ENCODE measurements around the gene UNKL. TPM values are rescaled to one million over a fixed set of nuclear protein-coding genes. Genes with fewer than 3 reads are reported as not detected.
"Not testable (repeated sequence)": the region's sequence is repeated elsewhere in the genome, so short reads cannot be mapped to it uniquely, and the experiment has no call there.

Gene UNKL
- total and polyA plus RNA-seq, 2 experiments from 2014 or later, result 6.1 to 13.0 TPM

DNA sequence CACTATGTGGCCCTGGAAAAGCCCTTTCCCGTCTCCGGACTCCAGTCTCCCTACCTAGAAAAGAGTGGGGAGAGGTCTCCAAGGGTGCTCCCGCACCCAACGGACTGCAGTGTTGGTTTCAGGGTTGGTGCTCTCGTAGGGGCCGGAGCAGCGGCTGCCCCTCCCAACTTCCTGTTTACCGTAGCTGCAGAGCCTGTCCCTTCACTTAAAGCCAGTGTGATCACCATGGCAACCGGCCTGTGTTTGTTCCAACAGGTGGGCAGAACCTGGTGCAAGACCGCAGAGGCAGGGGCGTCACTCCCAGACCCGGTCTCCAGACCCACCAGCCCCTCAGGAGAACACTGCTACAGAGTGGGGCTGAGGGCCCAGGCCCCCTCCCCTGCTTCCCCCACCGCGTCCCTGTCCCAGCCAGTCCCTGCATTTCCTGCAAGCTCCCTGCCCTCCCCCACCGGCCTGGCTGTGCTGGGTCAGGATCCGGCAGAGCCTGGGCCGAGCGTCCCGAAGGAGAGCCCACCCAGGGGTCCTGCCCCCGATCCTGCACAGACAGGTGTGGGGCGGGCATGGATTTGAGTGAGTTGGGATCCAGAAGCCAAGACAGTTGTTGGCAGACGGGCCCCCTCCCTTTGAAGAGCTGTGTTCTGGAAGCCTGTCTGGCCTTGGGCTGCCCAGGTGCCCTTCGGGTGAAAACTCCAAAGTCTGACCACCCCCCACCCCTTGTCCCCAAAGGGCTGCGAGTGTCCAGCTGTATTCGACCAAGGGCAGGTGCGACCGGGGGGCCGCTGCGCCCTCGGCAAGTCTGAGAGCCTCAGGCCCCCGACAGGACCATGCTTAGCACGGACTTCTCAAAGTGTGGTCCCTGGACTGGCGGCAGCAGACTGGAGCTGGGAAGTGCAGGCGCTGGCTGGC is 82.5 kb downstream of the UNKL start:
- Histone ChIP-seq H3K79me2 (ENCODE audit: insufficient read depth) (no peaks in the 10 kb centered on the region), H3K4me2 (ENCODE audit: unreplicated experiment) (no peak overlapping the region), H3K27ac (no peak overlapping the region), H4K20me1 (ENCODE audit: insufficient read depth) (no peaks in the 10 kb centered on the region), H2AFZ (no peak overlapping the region), H3K36me3 (ENCODE audit: low read depth) (no peaks in the 10 kb centered on the region), H3K4me1 (ENCODE audit: insufficient read depth) (no peaks in the 10 kb centered on the region), H3K4me3 (no peak overlapping the region), H3K9me3 (ENCODE audit: low read depth) (no peaks in the 10 kb centered on the region), H3F3A (ENCODE audit: insufficient read depth) (no peaks in the 10 kb centered on the region), H3K9me2 (ENCODE audit: insufficient read depth) (no peaks in the 10 kb centered on the region), H3K9ac (no peak overlapping the region), H3K27me3 (replicated peaks; ENCODE audit: insufficient read depth) (peaks cover 36% of the 10 kb centered on the region)
- peak; percentile 63 for DNase-seq
- in situ Hi-C loops (cut with MboI), result no loop called here
- 3 to 4% methylated on average over 34 of the region's 34 CpGs for WGBS, 2 experiments (ENCODE audit: low coverage in 1 of 2, low lambda C conversion rate in 2 of 2, missing lambda C conversion rate in 2 of 2)
- TF ChIP-seq EZH2 (IDR thresholded peaks at IDR 0.05; ENCODE audit: insufficient read depth, poor library complexity, severe bottlenecking), result peak; percentile 80
- 0 out of 2 replicates have a peak, but pooled peaks have one; percentile 23 for TF ChIP-seq EZH2phosphoT487 (IDR thresholded peaks at IDR 0.05; ENCODE audit: insufficient read depth, low read depth)

DNA sequence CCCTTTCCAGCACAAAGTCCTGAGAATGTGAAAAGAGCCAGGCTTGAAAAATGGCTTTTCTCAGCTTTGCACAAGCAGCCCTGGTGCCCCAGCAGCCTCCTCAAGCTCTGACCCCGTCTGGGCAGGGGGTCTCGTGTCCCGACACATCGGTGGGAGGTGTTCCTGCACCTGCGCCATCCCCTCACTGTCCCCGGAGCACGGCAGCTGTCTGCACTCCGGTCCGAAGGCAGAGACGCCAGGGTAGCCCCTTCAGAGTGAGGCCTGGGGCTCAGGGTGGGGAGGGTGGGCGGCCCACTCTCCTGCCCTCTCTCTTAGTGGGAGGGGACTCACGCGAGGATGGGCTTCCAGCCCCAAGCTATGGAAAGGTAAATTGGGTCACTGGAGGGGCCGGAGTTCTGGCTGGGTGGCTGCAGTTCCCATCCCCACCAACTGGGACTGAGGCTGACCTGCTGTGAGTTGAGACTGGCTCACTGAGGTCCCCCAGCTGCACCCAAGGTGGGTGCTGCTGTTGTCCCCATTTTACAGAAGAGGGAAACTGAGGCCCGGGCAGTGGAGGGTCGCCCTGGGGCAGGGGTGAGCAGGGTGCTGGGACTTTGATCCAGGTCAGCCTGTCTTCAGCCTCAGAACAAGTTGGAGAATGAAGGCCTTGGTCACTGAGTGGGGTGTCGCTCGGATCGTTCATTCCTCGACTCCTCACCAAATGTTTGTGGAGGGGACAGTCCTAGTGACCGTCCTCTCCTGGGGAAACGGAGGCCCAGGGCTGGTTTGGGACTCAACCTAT is 83.4 kb downstream of the UNKL start:
- H3F3A ChIP-seq (ENCODE audit: insufficient read depth), result no peaks in the 10 kb centered on the region
- TF ChIP-seq EZH2 (IDR thresholded peaks at IDR 0.05; ENCODE audit: insufficient read depth, poor library complexity, severe bottlenecking), result no peak
- no peak for TF ChIP-seq EZH2phosphoT487 (IDR thresholded peaks at IDR 0.05; ENCODE audit: insufficient read depth, low read depth)
- 25 to 29% methylated on average over 20 to 22 of the region's 22 CpGs for WGBS, 2 experiments (ENCODE audit: low coverage in 1 of 2, low lambda C conversion rate in 2 of 2, missing lambda C conversion rate in 2 of 2)
- H3K27ac ChIP-seq, result no peak overlapping the region
- in situ Hi-C loops (cut with MboI), result no loop called here
- H3K27me3 ChIP-seq (replicated peaks; ENCODE audit: insufficient read depth), result peaks cover 36% of the 10 kb centered on the region
- H4K20me1 ChIP-seq (ENCODE audit: insufficient read depth), result no peaks in the 10 kb centered on the region
- no peaks in the 10 kb centered on the region for H3K79me2 ChIP-seq (ENCODE audit: insufficient read depth)
- H2AFZ ChIP-seq, result no peak overlapping the region
- H3K4me2 ChIP-seq (ENCODE audit: unreplicated experiment), result no peak overlapping the region
- no peaks in the 10 kb centered on the region for H3K9me3 ChIP-seq (ENCODE audit: low read depth)
- no peak overlapping the region for H3K9ac ChIP-seq
- H3K4me1 ChIP-seq (ENCODE audit: insufficient read depth), result no peaks in the 10 kb centered on the region
- no peaks in the 10 kb centered on the region for H3K9me2 ChIP-seq (ENCODE audit: insufficient read depth)
- DNase-seq, result no peak
- H3K4me3 ChIP-seq, result no peak overlapping the region
- no peaks in the 10 kb centered on the region for H3K36me3 ChIP-seq (ENCODE audit: low read depth)

DNA sequence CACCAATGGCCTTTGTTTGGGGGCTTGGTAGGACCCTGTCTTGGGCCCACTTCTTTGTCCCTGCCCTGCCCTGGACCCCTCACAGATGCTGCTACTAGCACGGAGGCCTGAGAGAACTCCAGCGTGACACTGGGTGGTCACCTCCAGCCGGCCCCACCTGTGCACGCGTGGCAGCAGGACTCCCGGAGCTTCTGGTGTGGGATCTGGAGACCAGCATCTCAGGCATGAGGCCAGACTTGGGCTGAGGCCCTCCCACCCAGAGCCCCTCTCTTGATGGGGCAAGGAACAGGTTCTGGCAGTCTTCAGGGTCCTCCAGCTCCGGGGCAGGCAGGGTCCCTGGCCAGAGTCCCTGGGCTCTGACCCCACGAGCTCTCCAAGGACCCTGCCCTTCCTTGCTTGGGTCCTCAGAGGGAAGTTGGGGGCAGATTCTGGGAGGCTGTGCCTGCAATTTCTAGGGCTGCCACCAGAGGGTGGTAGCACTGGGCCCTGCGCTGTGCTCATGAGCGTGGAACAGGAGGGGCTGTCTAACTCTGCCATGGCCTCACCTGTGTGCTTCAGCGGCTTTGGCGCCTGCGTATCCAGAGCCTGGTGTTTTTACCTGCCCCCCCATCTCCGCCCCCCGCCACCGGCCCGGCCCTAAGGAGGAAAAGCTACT is 84.1 kb downstream of the UNKL start:
- no peak for TF ChIP-seq EZH2 (IDR thresholded peaks at IDR 0.05; ENCODE audit: insufficient read depth, poor library complexity, severe bottlenecking)
- no peak for TF ChIP-seq EZH2phosphoT487 (IDR thresholded peaks at IDR 0.05; ENCODE audit: insufficient read depth, low read depth)
- 54 to 60% methylated on average over 15 to 17 of the region's 17 CpGs for WGBS, 2 experiments (ENCODE audit: low coverage in 1 of 2, low lambda C conversion rate in 2 of 2, missing lambda C conversion rate in 2 of 2)
- Histone ChIP-seq H3K79me2 (ENCODE audit: insufficient read depth) (no peaks in the 10 kb centered on the region), H4K20me1 (ENCODE audit: insufficient read depth) (no peaks in the 10 kb centered on the region), H3K9ac (no peak overlapping the region), H3K4me3 (no peak overlapping the region), H3K9me3 (ENCODE audit: low read depth) (no peaks in the 10 kb centered on the region), H3K4me1 (ENCODE audit: insufficient read depth) (no peaks in the 10 kb centered on the region), H3K27ac (no peak overlapping the region), H2AFZ (no peak overlapping the region), H3F3A (ENCODE audit: insufficient read depth) (no peaks in the 10 kb centered on the region), H3K27me3 (replicated peaks; ENCODE audit: insufficient read depth) (peaks cover 34% of the 10 kb centered on the region), H3K36me3 (ENCODE audit: low read depth) (no peaks in the 10 kb centered on the region), H3K9me2 (ENCODE audit: insufficient read depth) (no peaks in the 10 kb centered on the region), H3K4me2 (ENCODE audit: unreplicated experiment) (no peak overlapping the region)
- in situ Hi-C loops (cut with MboI), result no loop called here
- DNase-seq, result no peak

DNA sequence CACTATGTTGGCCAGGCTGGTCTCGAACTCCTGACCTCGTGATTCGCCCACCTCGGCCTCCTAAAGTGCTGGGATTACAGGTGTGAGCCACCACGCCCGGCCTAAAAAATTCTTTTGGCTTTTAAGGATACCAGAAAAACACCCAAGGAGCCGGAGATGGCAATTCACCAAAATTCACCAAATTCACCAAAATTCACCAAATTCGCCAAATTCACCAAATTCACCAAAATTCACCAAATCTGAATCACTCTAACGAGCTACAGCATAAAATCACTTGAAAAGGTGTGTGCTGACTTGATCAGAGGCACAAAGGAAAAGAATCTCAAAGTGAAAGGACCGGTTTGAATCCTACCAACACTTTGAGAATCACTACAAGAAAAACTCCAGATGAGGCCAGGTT is 85.5 kb downstream of the UNKL start:
- H3K9ac ChIP-seq; H3K4me1 ChIP-seq (ENCODE audit: insufficient read depth); H3K79me2 ChIP-seq (ENCODE audit: insufficient read depth); in situ Hi-C loops (cut with MboI); H3F3A ChIP-seq (ENCODE audit: insufficient read depth); H2AFZ ChIP-seq; H3K4me3 ChIP-seq; DNase-seq; H3K9me3 ChIP-seq (ENCODE audit: low read depth); H3K36me3 ChIP-seq (ENCODE audit: low read depth); H3K27ac ChIP-seq; H3K4me2 ChIP-seq (ENCODE audit: unreplicated experiment); H3K9me2 ChIP-seq (ENCODE audit: insufficient read depth); H4K20me1 ChIP-seq (ENCODE audit: insufficient read depth): not testable (repeated sequence)
- 91 to 93% methylated on average over 10 of the region's 10 CpGs for WGBS, 2 experiments (ENCODE audit: low coverage in 1 of 2, low lambda C conversion rate in 2 of 2, missing lambda C conversion rate in 2 of 2)
- H3K27me3 ChIP-seq (replicated peaks; ENCODE audit: insufficient read depth), result peaks cover 19% of the 10 kb centered on the region

DNA sequence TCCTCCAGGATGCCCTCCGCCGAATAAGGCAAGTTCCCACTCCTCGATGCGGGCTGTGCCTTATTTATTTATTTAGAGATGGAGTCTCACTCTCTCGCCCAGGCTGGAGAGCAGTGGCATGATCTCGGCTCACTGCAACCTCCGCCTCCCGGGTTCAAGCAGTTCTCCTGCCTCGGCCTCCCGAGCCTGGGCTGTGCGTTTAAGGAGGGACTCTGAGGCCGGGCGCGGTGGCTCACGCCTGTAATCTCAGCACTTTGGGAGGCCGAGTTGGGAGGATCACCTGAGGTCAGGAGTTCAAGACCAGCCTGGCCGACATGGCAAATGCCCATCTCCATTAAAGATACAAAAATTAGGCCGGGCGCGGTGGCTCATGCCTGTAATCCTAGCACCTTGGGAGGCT is 86.4 kb downstream of the UNKL start:
- peaks cover 14% of the 10 kb centered on the region for H3K27me3 ChIP-seq (replicated peaks; ENCODE audit: insufficient read depth)
- H2AFZ ChIP-seq; H3K4me3 ChIP-seq; H3K79me2 ChIP-seq (ENCODE audit: insufficient read depth); H3K9ac ChIP-seq; H4K20me1 ChIP-seq (ENCODE audit: insufficient read depth); H3K27ac ChIP-seq; H3K9me3 ChIP-seq (ENCODE audit: low read depth); H3F3A ChIP-seq (ENCODE audit: insufficient read depth); H3K4me2 ChIP-seq (ENCODE audit: unreplicated experiment); DNase-seq; H3K4me1 ChIP-seq (ENCODE audit: insufficient read depth); H3K36me3 ChIP-seq (ENCODE audit: low read depth); in situ Hi-C loops (cut with MboI); H3K9me2 ChIP-seq (ENCODE audit: insufficient read depth): not testable (repeated sequence)
- 88% methylated on average over 20 of the region's 20 CpGs for WGBS, 2 experiments (ENCODE audit: low coverage in 1 of 2, low lambda C conversion rate in 2 of 2, missing lambda C conversion rate in 2 of 2)

Data from GM23248 (cell line).